H1 (cell line): ENCODE measurements around the gene FITM1. TPM values are rescaled to one million over a fixed set of nuclear protein-coding genes. Genes with fewer than 3 reads are reported as not detected.

Experiments used
- CTCF ChIA-PET: fragments of 300-600 bp; sonication (Branson Sonifier 250); formaldehyde crosslinking; loops from one replicate; lab custom pipeline; 2021; ENCODE audit not compliant: partially characterized antibody; lab: Charles Lee
- POLR2A ChIA-PET: fragments of 300-600 bp; sonication (Branson Sonifier 250); formaldehyde crosslinking; loops from one replicate; lab custom pipeline; 2021; ENCODE audit warnings: inconsistent platforms; ENCODE audit not compliant: partially characterized antibody; lab: Charles Lee
- DNase-seq, 2 experiments: peaks; one replicate each; pipeline versions ENCODE4 v3.0.0 to v3.0.0-alpha.2; 2010 to 2022; ENCODE audit warnings: low spot score in 2 of 2, low read depth in 1 of 2, mixed read lengths in 1 of 2
- FAIRE-seq: peaks from 2 replicates; lab custom pipeline; 2011; peaks lifted over from hg19 to GRCh38; lab: Jason Lieb, UNC
- H2AFZ ChIP-seq: 2 replicates; pipeline ENCODE4 v1.8.1; 2012; ENCODE audit warnings: low read length, inconsistent platforms
- H2AK5ac ChIP-seq: 2 replicates; pipeline ENCODE4 v1.6.1; 2013; ENCODE audit warnings: low read depth, low read length
- H2BK120ac ChIP-seq: replicated peaks from 2 replicates; pipeline ENCODE3; 2013; ENCODE audit warnings: low read depth, low read length, inconsistent platforms
- H2BK12ac ChIP-seq: 2 replicates; pipeline ENCODE4 v1.6.1; 2013; ENCODE audit warnings: low read depth, low read length
- H2BK15ac ChIP-seq: 2 replicates; pipeline ENCODE4 v1.6.1; 2013; ENCODE audit warnings: low read length
- H2BK20ac ChIP-seq: 2 replicates; pipeline ENCODE4 v1.6.1; 2013; ENCODE audit warnings: low read length
- H2BK5ac ChIP-seq: 2 replicates; pipeline ENCODE4 v1.6.1; 2013; ENCODE audit warnings: low read depth, low read length
- H3K14ac ChIP-seq: 2 replicates; pipeline ENCODE4 v1.6.1; 2013; ENCODE audit warnings: inconsistent platforms; ENCODE audit not compliant: insufficient read length
- H3K18ac ChIP-seq: 2 replicates; pipeline ENCODE4 v1.6.1; 2013; ENCODE audit warnings: low read length; ENCODE audit errors: extremely low read depth
- H3K23ac ChIP-seq: 2 replicates; pipeline ENCODE4 v1.6.1; 2013; ENCODE audit warnings: inconsistent platforms; ENCODE audit not compliant: insufficient read length
- H3K23me2 ChIP-seq: 2 replicates; pipeline ENCODE4 v1.6.1; 2013; ENCODE audit warnings: low read depth, low read length
- H3K27ac ChIP-seq: 2 replicates; pipeline ENCODE4 v1.6.1; 2011; ENCODE audit warnings: low read depth, low read length, inconsistent platforms
- H3K27me3 ChIP-seq, 4 experiments: replicated peaks in 1 of 4; 1 replicate in 1 of 4; 2 replicates in 3 of 4; pipeline versions ENCODE4 v1.6.1 to v1.8.1; 2011 to 2013; ENCODE audit warnings: low read length in 3 of 4, mild to moderate bottlenecking in 3 of 4, inconsistent platforms in 2 of 4, mixed read lengths in 2 of 4, moderate library complexity in 1 of 4; ENCODE audit not compliant: control insufficient read depth in 3 of 4, insufficient read depth in 3 of 4; ENCODE audit errors: extremely low read depth in 1 of 4
- H3K36me3 ChIP-seq, 4 experiments: 2 replicates each; pipeline versions ENCODE4 v1.6.1 to v1.8.1; 2011 to 2013; ENCODE audit warnings: mild to moderate bottlenecking in 4 of 4, low read length in 3 of 4, moderate library complexity in 2 of 4, control low read depth in 1 of 4, inconsistent platforms in 1 of 4; ENCODE audit not compliant: insufficient read depth in 4 of 4, control insufficient read depth in 2 of 4
- H3K4ac ChIP-seq: replicated peaks from 2 replicates; pipeline ENCODE3; 2013; ENCODE audit warnings: low read length, low read depth, mixed read lengths, inconsistent platforms; ENCODE audit not compliant: insufficient read length
- H3K4me1 ChIP-seq, 4 experiments: replicated peaks in 1 of 4; 1 replicate in 1 of 4; 2 replicates in 3 of 4; pipeline versions ENCODE4 v1.6.1 to v1.8.1; 2011 to 2013; ENCODE audit warnings: low read length in 3 of 4, inconsistent platforms in 2 of 4, mixed read lengths in 1 of 4; ENCODE audit not compliant: insufficient read depth in 4 of 4, control insufficient read depth in 3 of 4
- H3K4me2 ChIP-seq, 2 experiments: 2 replicates each; pipeline versions ENCODE4 v1.6.1 to v1.8.1; 2011 to 2013; ENCODE audit warnings: low read depth in 2 of 2, low read length in 2 of 2, control low read depth in 1 of 2, inconsistent platforms in 1 of 2, mild to moderate bottlenecking in 1 of 2; ENCODE audit not compliant: insufficient read depth in 1 of 2
- H3K4me3 ChIP-seq, 4 experiments: fragments of 200-600, 300-600 bp in 1 of 4; sonication (generic), shearing (Covaris generic), sonication (Bioruptor Twin) in 1 of 4; 2 replicates each; pipeline versions ENCODE4 v1.5.1 to v1.8.1; 2011 to 2016; ENCODE audit warnings: low read length in 4 of 4, low read depth in 3 of 4, control low read depth in 2 of 4, inconsistent platforms in 2 of 4, mild to moderate bottlenecking in 2 of 4, mixed read lengths in 1 of 4, moderate library complexity in 1 of 4; ENCODE audit not compliant: insufficient read depth in 2 of 4; ENCODE audit errors: extremely low read depth in 1 of 4
- H3K56ac ChIP-seq: replicated peaks from 2 replicates; pipeline ENCODE3; 2013; ENCODE audit warnings: low read depth, mild to moderate bottlenecking, mixed read lengths, low read length, inconsistent platforms; ENCODE audit not compliant: insufficient read length
- H3K79me1 ChIP-seq: 2 replicates; pipeline ENCODE4 v1.6.1; 2013; ENCODE audit warnings: low read depth, low read length, control low read depth
- H3K79me2 ChIP-seq, 2 experiments: 2 replicates each; pipeline versions ENCODE4 v1.6.1 to v1.8.1; 2012 to 2013; ENCODE audit warnings: low read length in 2 of 2, mild to moderate bottlenecking in 2 of 2, inconsistent platforms in 1 of 2; ENCODE audit not compliant: insufficient read depth in 2 of 2, control insufficient read depth in 1 of 2
- H3K9ac ChIP-seq, 4 experiments: replicated peaks in 1 of 4; 1 replicate in 1 of 4; 2 replicates in 3 of 4; pipeline versions ENCODE4 v1.6.1 to v1.8.1; 2011 to 2013; ENCODE audit warnings: low read depth in 3 of 4, low read length in 3 of 4, control low read depth in 2 of 4, mild to moderate bottlenecking in 2 of 4, moderate library complexity in 2 of 4, inconsistent platforms in 1 of 4; ENCODE audit errors: extremely low read depth in 1 of 4
- H3K9me3 ChIP-seq, 2 experiments: 2 replicates each; pipeline versions ENCODE4 v1.6.1 to v1.8.1; 2012 to 2013; ENCODE audit warnings: mild to moderate bottlenecking in 2 of 2, moderate library complexity in 2 of 2, control low read depth in 1 of 2, inconsistent platforms in 1 of 2, low read depth in 1 of 2, low read length in 1 of 2, mixed read lengths in 1 of 2; ENCODE audit not compliant: insufficient read depth in 2 of 2
- H4K20me1 ChIP-seq, 2 experiments: replicated peaks in 1 of 2; 2 replicates each; pipeline versions ENCODE3 to v1.8.1; 2011 to 2013; ENCODE audit warnings: inconsistent platforms in 2 of 2, low read length in 2 of 2, mild to moderate bottlenecking in 1 of 2; ENCODE audit not compliant: insufficient read depth in 2 of 2, control insufficient read depth in 1 of 2
- H4K5ac ChIP-seq: 2 replicates; pipeline ENCODE4 v1.6.1; 2013; ENCODE audit warnings: low read length, low read depth, mixed read lengths, inconsistent platforms; ENCODE audit not compliant: insufficient read length
- H4K8ac ChIP-seq: 2 replicates; pipeline ENCODE4 v1.8.0; 2013; ENCODE audit warnings: mild to moderate bottlenecking, moderate library complexity, low read length, inconsistent platforms; ENCODE audit not compliant: insufficient read depth; ENCODE audit errors: extremely low read depth
- H4K91ac ChIP-seq: replicated peaks from 2 replicates; pipeline ENCODE3; 2013; ENCODE audit warnings: low read length, mixed read lengths, inconsistent platforms; ENCODE audit not compliant: insufficient read length
- PHF8 ChIP-seq: fragments of 200-600 bp; sonication (generic); conservative IDR thresholded peaks from 2 replicates; pipeline ENCODE4 v1.7.1; 2012; ENCODE audit warnings: low read depth, mild to moderate bottlenecking, inconsistent platforms, low read length, moderate library complexity
- SP2 ChIP-seq: IDR thresholded peaks from 2 replicates; pipeline ENCODE4 v1.6.1; 2012; ENCODE audit warnings: mild to moderate bottlenecking, low read length, inconsistent platforms
- WGBS, 2 experiments: shearing (Covaris generic) in 1 of 2; methylation state at CpG; one replicate each; pipeline versions ENCODE4 v1.1.6 to v1.1.7; 2013 to 2015; ENCODE audit warnings: low lambda C conversion rate in 2 of 2, mixed read lengths in 2 of 2, inconsistent platforms in 1 of 2, low coverage in 1 of 2, missing lambda C conversion rate in 1 of 2; ENCODE audit not compliant: insufficient replicate concordance in 2 of 2, insufficient coverage in 1 of 2, insufficient read length in 1 of 2; ENCODE audit errors: extremely low coverage in 1 of 2, missing lambda C conversion rate in 1 of 2; 5-methylcytosine and 5-hydroxymethylcytosine counted together
- polyA plus RNA-seq, 7 experiments: library from polyadenylated mRNA; depleted of rRNA in 3 of 7; stranded (reverse) in 5 of 7; unstranded in 2 of 7; fragments of >200 nt in 5 of 7; fragments of 200-250 nt in 2 of 7; gene quantifications; 1 replicate in 5 of 7; 2 replicates in 1 of 7; 4 replicates in 1 of 7; pipeline versions ENCODE4 v1.2.1 to v1.2.3, GENCODE V29; 2011 to 2013; ENCODE audit warnings: missing spikeins in 2 of 7, mixed read lengths in 2 of 7
- total RNA-seq: library from RNA; stranded (reverse); fragmentation: NEBNext Ultra II Directional; extraction: Animal tissue kit (Norgen Biotek cat#: 25700); gene quantifications from 2 replicates; pipeline ENCODE4 v1.2.1, GENCODE V29; 2021

Gene FITM1
- total and polyA plus RNA-seq, 2 of the 8 experiments (the other 6 are each of a cell fraction or from before 2014, with no cell fraction given): 0.53 to 0.76 TPM

DNA sequence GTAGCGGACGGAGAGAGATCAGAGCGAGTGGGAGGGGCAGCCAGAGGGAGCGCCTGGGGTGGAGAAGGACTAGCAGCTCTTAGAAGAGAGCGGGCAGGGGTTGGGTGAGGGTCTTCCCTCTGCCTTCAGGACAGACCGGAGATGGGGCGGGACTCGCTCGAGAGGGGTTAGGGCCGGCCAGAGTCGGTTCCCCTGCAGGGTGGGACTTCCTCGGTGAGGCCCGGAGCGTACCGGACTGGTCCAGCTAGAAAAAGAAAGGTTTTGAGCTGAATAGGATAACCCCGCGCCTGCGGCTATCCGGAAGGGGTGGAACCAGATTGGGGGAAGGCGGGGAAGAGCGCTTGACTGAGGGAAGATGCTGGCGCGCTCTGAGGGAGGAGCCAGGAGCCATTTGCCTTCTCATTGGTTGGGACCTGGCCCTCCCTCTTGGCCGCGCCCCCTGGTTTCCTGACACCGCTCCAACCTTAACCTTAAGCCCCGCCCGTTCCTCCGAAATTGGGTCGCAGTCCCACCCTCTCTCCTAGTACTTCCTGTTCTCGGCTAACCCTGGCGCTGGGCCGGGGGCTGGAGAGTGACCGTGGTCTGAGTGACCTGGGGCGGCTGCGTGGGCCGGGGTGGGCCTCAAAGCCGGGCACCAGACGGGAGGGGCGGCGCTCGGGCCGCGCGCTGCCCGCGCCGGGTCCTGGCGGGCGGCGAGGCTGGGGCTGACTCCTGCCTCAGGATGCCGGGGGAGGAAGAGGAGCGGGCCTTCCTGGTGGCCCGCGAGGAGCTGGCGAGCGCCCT is 16.7 kb downstream of the FITM1 start, which contains the start of gene RNF31:
RNF31 (plus strand) TSS at position 521 of the 783 bp plus-strand sequence; CDS start at position 722, 201 bp downstream.
- H2AK5ac ChIP-seq: no peak within 1 kb of the TSS
- peak within 1 kb of the TSS; percentile 92 to 98 (median 96) for H3K4me3 ChIP-seq
- ChIA-PET POLR2A (interaction anchor here (0.6 to 9.6 kb wide), 20 partner anchors 9 to 152 kb away, joined by 3 to 86 read pairs (median 5); partner anchors contain the start of genes CHMP4A, DCAF11, DHRS1 and IPO4), CTCF (interaction anchor here (0.6 to 3.7 kb wide), 10 partner anchors 10 to 89 kb away, joined by 4 to 24 read pairs (median 6); partner anchors contain the start of genes DCAF11, IRF9, NRL and PSME1)
- peaks cover 0 to 10% (median 7%) of the 10 kb centered on the region in 4 experiments; a peak in 5 of 7 replicates for H3K4me1 ChIP-seq
- peaks cover 0 to 19% of the 10 kb centered on the region in 2 experiments for H4K20me1 ChIP-seq
- H3K4me2 ChIP-seq: peak within 1 kb of the TSS; percentile 83 to 96
- H3K18ac ChIP-seq: peak within 1 kb of the TSS; percentile 53; the same call in 1 of the 2 replicates
- peak within 1 kb of the TSS; percentile 45; the same call in 1 of the 2 replicates for H3K27ac ChIP-seq
- no peak within 1 kb of the TSS; the same call in 1 of the 2 replicates for H4K8ac ChIP-seq
- peaks cover 0 to 28% of the 10 kb centered on the region in 2 experiments; a peak in 3 of 4 replicates for H3K79me2 ChIP-seq
- H4K5ac ChIP-seq: peak within 1 kb of the TSS; percentile 2
- H3K23me2 ChIP-seq: peaks cover 10% of the 10 kb centered on the region
- peak within 1 kb of the TSS; percentile 34 for H4K91ac ChIP-seq
- H2BK5ac ChIP-seq: peak within 1 kb of the TSS; percentile 94
- H3K9ac ChIP-seq: peak within 1 kb of the TSS; percentile 66 to 73 (median 70)
- H2BK15ac ChIP-seq: no peak within 1 kb of the TSS
- peaks cover 11% of the 10 kb centered on the region; the same call in 1 of the 2 replicates for H3K79me1 ChIP-seq
- no peaks in the 10 kb centered on the region for H3K9me3 ChIP-seq
- H2AFZ ChIP-seq: peak within 1 kb of the TSS; percentile 83; the same call in 1 of the 2 replicates
- peak within 1 kb of the TSS; percentile 52 for H3K56ac ChIP-seq
- H2BK12ac ChIP-seq: 0 out of 2 replicates have a peak within 1 kb of the TSS, but pooled peaks have one; percentile 46
- no peak within 1 kb of the TSS for H3K4ac ChIP-seq
- H2BK20ac ChIP-seq: no peak within 1 kb of the TSS
- peak; percentile 65 for FAIRE-seq
- no peak within 1 kb of the TSS for H2BK120ac ChIP-seq
- no peak within 1 kb of the TSS for H3K14ac ChIP-seq
- peaks cover 14 to 35% (median 30%) of the 10 kb centered on the region in 4 experiments for H3K36me3 ChIP-seq
- WGBS, 2 experiments: 1% methylated on average over 55 of the region's 57 CpGs; no CpG with 5 or more reads in 1 of the 2 experiments
- H3K23ac ChIP-seq: no peak within 1 kb of the TSS
- DNase-seq: peak; percentile 93 to 96
- no peaks in the 10 kb centered on the region for H3K27me3 ChIP-seq
- TF ChIP-seq SP2 (no peak), PHF8 (peak; percentile 34; the same call in 1 of the 2 replicates)
